ENCODE data around the gene NTRK2.

GRCh38 chr9:84756171-84756570 is 86.6 kb downstream of the NTRK2 start:
- no peak for TF ChIP-seq POLR2AphosphoS5 (IDR thresholded peaks at IDR 0.05; ENCODE audit: low read depth, low read length)
- TF ChIP-seq POLR2A (IDR thresholded peaks at IDR 0.05; ENCODE audit: borderline replicate concordance, extremely low read depth, insufficient read depth, insufficient read length) = no peak
- TF ChIP-seq SIN3A (IDR thresholded peaks at IDR 0.05; ENCODE audit: low read depth) = no peak
- TF ChIP-seq CEBPB (IDR thresholded peaks at IDR 0.05; ENCODE audit: low read depth) = no peak
- no peak for TF ChIP-seq CTCF (IDR thresholded peaks at IDR 0.05 in 2 of 3, conservative IDR thresholded peaks at IDR 0.05 in 1 of 3; ENCODE audit: borderline replicate concordance in 1 of 3, insufficient read depth in 1 of 3, low read depth in 2 of 3, low read length in 2 of 3)
- no peak for TF ChIP-seq RAD21 (IDR thresholded peaks at IDR 0.05; ENCODE audit: low read depth)
- no peak for TF ChIP-seq TCF7L2 (IDR thresholded peaks at IDR 0.05; ENCODE audit: borderline replicate concordance, extremely low read depth, insufficient read depth, insufficient read length)
- no peak for TF ChIP-seq ATF3 (IDR thresholded peaks at IDR 0.05)
- no peak for TF ChIP-seq JUND (IDR thresholded peaks at IDR 0.05)
- TF ChIP-seq CBX3 (IDR thresholded peaks at IDR 0.05; ENCODE audit: low read depth) = no peak
- no peak for TF ChIP-seq EGR1 (IDR thresholded peaks at IDR 0.05; ENCODE audit: low read depth)
- no peak for TF ChIP-seq EZH2 (IDR thresholded peaks at IDR 0.05)

Data from HCT116 (cell line).